A549 treated with GW870086 at 1 μM for 4 hours (cell line): ENCODE results near the gene NR0B1. TPM values are rescaled to one million over a fixed set of nuclear protein-coding genes. Genes with fewer than 3 reads are reported as not detected.

Source experiments
- total RNA-seq: library from RNA; stranded (reverse); fragments of 200-300 nt; extraction: Qiagen RNA extraction; gene quantifications from 5 replicates; pipeline ENCODE4 v1.2.3, GENCODE V29; 2022; ENCODE audit warnings: low read depth

The NR0B1 gene
- total RNA-seq: 19.4 to 33.3 TPM (median 25.6 TPM) in 5 replicates

GRCh38 chrX:30309139-30309571, at the start of gene NR0B1:
TSS of gene NR0B1 (minus strand) at chrX:30309390. CDS start at chrX:30309363, 27 bp downstream.

Other genes starting within 250 kb of the NR0B1 start
- gene MAGEB2, start 93.8 kb downstream of the NR0B1 start, total RNA-seq: not detected in 5 replicates
- not detected in 5 replicates for gene MAGEB3, start 78.7 kb downstream of the NR0B1 start, total RNA-seq
- gene MAGEB4, start 67.4 kb downstream of the NR0B1 start, total RNA-seq: not detected in 5 replicates
- gene MAGEB1, start 62.2 kb downstream of the NR0B1 start, total RNA-seq: not detected in 5 replicates